GM21717 (cell line): ENCODE results near the gene INTS1.

ENCODE experiments used
- ATAC-seq: cut with Tn5 transposase; IDR thresholded peaks from one replicate; pipeline ENCODE4 v1.9.1; 2021; ENCODE audit warnings: mild to moderate bottlenecking, moderate library complexity; ENCODE audit not compliant: unreplicated experiment

Gene INTS1, protein sequence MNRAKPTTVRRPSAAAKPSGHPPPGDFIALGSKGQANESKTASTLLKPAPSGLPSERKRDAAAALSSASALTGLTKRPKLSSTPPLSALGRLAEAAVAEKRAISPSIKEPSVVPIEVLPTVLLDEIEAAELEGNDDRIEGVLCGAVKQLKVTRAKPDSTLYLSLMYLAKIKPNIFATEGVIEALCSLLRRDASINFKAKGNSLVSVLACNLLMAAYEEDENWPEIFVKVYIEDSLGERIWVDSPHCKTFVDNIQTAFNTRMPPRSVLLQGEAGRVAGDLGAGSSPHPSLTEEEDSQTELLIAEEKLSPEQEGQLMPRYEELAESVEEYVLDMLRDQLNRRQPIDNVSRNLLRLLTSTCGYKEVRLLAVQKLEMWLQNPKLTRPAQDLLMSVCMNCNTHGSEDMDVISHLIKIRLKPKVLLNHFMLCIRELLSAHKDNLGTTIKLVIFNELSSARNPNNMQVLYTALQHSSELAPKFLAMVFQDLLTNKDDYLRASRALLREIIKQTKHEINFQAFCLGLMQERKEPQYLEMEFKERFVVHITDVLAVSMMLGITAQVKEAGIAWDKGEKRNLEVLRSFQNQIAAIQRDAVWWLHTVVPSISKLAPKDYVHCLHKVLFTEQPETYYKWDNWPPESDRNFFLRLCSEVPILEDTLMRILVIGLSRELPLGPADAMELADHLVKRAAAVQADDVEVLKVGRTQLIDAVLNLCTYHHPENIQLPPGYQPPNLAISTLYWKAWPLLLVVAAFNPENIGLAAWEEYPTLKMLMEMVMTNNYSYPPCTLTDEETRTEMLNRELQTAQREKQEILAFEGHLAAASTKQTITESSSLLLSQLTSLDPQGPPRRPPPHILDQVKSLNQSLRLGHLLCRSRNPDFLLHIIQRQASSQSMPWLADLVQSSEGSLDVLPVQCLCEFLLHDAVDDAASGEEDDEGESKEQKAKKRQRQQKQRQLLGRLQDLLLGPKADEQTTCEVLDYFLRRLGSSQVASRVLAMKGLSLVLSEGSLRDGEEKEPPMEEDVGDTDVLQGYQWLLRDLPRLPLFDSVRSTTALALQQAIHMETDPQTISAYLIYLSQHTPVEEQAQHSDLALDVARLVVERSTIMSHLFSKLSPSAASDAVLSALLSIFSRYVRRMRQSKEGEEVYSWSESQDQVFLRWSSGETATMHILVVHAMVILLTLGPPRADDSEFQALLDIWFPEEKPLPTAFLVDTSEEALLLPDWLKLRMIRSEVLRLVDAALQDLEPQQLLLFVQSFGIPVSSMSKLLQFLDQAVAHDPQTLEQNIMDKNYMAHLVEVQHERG (N-terminal part only)

DNA sequence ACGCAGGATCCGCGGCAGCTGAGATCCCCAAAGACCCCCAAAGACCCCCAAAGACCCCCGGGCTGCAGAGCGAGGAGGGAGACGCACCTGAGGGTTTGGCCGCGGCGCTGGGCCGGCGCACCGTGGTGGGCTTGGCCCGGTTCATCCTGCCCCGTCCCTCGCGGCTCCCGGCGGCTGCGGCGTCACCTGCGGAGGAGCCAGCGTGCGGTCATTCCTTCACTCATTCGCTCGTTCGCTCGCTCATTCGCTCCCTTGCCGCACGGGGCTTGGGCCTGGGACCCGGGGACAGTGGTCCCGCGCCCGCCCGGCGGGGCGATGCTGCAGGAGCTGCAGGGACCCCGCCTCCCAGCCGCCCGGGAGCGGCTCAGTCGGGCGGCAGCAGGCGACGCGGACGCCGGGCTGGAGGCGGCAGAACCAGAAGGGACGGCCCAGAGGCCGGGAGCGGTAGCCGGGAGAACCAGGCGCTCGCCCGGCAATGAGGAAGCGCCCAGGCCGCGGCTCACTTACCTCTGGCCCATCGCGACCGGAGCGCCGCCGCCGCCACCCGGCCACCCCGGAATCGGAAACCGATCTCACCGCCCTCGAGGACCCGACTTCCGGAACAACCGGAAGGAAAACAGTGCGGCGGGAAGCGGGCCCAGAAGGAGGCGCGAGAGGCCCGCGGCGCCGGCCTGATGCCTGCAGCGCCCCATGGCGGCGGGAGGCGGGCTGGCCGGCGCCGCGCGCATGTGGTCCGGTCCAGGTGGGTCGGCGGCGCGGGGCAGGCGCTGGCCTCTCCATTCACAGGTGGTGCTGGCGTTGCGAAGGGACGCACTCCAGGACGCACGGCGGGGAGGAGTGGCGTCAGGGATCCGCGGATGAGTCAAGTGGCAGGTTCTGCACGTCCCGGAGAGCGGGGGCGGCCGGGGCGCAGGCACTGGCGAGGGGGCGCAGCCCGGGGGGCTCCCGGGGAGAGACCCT lies at the start of gene INTS1:
TSS of gene INTS1 (minus strand) at position 574 of the 960 bp plus-strand sequence. CDS start at position 145, 429 bp downstream.
- ATAC-seq: peak; percentile 72

DNA sequence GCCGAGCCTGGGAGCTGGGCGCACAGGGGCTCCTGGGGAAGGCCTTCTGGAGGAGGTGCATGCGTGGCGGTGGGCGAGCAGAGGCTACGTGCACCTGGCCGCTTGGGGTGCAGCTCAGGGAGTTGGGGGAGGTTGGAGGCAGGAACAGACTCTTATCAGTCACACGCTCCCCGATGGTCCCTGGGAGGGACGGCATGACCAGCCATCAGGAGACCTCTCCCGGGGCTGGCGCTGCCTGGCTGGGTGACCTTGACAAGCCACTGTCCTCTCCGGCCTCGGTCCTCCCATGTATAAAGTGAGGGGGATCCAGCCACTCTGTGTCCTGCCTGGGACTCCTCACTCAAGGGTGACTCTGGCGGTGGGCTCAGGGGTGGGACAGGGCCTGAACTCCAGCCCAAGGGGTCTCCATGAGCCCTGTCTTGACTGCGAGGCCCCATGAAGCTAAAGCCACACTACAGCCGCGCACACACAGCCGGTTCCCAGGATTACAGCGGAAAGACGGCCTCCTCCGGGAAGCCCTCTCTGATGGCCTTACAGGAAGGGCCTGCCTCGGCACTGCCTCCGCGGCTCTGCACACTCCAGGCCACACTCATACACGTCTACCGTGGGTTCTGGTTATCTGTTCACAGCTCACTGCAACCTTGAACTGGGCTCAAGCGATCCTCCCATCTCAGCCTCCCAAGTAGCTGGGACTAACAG lies 49.5 kb upstream of the INTS1 start:
- no peak for ATAC-seq

DNA sequence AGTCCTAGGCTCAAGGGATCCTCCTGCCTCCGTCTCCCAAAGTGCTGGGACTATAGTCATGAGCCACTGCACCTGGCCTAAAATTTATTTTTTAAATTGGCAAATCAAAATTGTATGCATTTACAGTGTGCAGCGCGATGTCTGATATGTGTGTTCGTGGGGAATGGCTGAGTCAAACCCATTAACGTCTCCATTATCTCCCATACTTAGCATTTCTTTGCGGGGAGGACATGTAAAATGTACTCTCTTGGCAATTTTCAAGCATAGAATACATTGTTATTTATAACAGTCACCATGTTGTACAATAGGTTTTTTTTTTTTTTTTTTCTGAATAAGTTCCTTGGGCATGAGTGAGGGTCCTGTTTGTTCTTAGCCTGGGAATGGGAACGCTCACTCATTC lies 48.0 kb upstream of the INTS1 start:
- no peak for ATAC-seq

DNA sequence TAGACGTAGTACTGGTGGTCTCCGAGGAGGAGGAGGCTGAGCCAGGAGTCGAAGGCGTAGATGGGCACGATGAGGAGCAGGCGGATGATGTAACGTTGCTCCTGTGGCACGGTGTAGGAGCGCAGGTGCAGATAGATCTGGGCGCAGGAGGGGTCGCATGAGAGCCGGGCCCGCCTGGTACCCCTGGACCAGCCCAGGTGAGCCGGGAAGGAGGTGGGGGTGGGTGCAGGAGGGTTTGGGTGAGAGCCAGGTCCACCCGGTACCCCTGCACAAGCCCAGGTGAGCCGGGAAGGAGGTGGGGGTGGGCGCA lies 46.6 kb upstream of the INTS1 start:
- ATAC-seq: no peak

DNA sequence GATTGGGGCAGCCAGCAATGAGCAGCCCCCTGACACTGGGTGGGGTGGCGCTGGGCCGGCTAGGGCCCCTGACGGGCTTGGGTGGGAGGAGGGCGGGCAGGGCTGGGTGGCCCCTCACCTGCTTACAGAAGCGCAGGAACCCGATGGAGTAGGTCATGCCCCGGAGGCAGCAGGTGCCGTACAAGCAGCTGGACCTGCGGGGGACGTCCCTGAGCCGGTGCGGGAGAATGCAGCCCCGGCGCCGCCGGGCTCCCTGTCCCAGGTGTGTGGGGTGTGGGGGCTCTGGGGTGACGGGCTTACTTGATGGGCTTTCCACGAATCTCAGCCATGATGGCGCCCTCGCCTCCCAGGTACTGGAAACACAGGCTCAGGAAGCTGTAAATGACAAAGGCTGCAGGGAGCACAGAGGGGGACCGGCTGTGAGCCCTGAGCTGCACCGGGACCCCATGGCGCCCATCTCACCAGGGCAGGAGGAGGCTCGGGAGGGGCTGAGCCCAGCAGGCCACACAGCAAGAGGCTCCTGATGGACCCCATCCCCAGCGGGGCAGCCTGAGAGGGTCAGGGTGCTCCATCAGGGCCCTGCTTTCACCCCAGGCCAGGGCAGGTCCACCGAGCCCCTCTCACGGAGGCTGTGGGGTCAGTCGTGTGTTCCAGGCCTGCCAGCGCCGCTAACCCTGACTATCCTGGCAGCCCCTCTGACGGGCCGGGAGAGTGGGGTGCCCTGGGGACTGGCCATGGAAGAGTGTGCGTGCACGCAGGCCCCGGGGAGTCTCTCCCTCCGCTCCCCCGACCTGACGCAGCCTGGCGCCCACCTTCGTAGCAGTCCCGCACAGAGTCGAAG lies 46.0 kb upstream of the INTS1 start:
- no peak for ATAC-seq

DNA sequence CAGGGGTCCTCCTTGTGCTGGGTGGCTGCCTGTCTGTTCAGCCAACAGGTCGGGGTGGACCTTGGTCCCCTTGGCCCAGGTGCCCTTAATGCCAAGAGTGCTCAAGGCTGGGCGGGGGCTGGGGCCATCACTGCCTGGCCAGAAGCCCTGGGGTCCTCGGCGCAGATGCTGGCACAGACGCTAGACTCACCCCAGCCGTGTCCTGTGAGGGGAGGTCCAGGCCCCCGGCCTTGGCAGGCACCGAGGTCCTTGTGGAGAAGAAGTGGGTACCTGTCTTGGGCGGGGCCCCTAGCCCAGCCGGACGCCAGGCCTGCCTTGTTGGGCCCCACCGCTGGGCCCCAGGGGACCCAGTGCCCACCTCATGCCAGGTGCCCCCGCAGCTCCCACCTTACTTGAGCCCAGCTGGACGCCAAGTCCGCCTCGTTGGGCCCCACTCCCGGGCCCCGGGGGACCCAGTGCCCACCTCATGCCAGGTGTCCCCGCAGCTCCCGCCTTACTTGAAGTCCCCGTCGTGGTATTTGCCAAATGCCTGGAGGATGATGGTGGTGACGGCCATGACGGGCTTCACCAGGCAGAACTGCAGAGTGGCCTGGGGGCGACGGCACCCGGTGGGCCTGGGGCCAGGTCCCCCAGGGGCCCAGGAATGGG lies 45.3 kb upstream of the INTS1 start:
- ATAC-seq: no peak

DNA sequence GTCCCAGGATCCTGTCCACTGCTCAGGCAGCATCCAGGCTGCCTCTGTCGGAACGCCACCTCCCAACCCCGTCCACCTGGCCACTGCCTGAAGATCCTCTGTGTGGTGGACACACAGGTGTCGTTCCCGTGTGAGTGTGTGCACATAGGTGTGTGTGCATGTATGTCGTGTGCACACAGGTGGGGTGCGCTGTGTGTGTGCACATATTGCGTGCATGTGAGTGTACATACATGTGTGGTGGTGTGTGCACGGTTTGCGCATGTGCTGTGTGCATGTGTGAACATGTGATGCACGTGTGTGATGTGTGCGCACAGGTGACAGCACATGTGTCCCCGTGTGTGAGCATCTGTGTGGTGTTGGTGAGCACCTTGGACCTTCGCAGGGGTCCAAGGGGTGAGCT lies 44.8 kb upstream of the INTS1 start:
- no peak for ATAC-seq

DNA sequence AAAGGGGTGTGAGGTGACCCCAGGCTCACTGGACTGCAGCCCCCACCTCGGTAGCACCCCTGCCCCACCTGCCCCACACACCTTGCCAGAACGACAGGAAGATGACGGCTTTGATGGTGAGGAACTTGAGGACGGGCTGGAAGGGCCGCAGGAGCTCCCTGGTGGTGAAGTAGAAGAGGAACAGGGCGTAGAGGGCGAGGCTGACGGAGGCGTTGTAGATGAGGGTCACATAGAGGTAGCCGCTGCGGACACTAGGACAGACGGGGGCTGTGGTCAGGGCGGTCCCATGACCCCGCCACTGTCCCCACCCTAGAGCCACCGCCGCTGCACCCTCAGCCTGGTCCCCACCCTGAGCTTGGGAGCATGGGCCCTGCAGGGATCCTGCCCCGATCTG lies 44.2 kb upstream of the INTS1 start:
- no peak for ATAC-seq

DNA sequence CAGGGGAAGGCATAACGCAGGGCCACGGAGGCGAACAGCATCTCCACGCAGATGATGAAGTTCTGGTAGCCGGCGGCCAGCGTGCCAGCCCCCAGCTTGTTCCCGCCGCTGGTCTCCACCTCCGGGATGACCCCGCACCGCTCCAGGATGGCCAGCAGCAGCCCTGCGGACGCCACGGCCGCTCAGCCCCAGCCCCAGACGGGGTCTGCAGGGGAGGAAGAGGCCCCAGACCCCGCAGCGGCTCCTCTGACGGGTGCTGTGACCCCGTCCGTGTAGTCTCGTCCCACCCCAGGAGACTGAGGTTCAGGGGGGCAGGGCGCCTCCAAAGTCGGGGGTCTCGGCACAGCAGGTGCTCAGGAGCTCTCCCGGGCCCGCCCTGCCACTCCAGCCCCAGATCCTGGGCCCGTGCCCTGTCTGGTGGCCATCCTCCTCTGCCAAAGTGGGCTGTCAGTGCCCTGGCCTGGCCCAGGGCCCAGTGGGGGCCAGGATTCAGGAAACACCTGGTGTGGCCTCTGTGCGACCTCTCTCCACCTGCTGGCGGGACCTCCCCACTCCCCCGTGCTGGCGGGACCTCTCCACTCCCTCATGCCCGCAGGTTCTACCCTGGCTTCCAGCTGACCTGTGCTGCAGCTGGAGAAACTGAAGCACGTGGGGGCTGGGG lies 43.7 kb upstream of the INTS1 start:
- no peak for ATAC-seq

DNA sequence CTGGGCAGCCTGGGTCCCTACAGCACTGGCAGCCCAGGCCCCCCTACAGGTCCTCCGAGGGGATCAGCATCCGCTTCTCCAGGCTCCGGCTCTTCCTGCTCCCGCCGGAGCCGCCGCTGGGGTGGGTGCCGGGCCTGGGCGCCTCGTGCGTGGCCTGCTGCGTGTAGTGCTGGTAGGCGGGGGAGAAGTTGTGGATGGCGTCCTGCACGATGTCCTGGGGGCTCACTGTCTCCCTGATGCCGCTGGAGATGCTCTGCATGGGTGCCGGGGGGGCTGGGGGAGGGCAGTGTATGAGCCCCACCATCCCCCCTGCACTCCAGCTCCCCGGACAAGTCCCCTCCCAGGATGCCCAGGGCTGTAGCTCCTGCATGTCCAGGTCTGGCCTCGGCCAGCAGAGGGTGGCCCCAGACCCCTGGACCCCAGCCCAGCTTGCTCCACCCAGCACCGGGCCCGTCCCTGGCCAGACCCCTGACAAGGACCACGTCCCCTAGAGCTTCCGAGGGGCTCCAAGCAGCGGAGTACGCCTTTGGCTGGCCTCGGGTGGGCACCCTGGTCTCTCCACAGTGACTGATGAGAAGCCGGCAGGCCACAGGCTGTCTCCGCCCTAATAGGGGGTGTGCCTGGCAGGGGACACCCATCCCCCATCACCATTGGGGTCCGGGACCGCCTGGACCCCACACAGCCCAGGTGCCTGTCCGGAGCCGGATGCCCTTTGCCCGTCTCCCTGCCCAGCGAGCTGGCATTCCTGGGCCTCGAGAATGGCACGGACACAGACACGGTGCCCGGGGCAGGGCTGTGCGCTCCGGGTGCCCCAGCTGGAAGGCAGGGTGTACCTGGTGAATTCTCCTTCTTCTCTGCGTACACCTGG lies 43.0 kb upstream of the INTS1 start:
- ATAC-seq: no peak

DNA sequence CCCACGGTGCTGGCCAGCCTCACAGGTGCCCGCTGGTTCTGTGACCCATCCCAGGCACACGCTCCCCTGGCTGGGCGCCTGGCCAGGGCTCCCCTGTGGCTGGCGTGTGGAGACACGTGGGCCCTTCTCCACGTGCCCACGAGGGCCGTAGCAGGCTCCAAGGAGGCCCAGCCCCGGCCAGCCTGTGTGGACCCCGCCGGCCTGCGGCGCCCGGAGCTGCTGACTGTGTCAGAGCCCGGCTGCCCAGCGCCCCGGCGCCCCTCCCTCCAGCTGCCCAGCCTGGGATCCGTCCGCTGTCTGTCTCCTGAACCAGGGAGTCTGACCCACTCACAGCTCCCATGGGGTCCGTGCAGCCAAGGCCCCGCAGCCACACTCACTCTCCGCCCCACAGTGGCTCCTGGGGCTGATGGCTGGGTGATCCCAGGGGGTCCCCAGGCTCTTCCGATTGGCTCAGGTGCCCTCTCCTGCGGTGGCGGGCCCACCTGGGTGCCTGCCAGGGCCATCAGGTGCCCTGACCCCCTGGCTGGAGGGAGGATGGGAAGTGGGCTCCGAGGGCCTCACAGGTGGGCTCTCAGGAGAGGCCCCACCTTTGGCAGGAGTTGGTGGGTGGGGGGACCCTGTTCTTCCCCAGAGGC lies 42.2 kb upstream of the INTS1 start:
- no peak for ATAC-seq

DNA sequence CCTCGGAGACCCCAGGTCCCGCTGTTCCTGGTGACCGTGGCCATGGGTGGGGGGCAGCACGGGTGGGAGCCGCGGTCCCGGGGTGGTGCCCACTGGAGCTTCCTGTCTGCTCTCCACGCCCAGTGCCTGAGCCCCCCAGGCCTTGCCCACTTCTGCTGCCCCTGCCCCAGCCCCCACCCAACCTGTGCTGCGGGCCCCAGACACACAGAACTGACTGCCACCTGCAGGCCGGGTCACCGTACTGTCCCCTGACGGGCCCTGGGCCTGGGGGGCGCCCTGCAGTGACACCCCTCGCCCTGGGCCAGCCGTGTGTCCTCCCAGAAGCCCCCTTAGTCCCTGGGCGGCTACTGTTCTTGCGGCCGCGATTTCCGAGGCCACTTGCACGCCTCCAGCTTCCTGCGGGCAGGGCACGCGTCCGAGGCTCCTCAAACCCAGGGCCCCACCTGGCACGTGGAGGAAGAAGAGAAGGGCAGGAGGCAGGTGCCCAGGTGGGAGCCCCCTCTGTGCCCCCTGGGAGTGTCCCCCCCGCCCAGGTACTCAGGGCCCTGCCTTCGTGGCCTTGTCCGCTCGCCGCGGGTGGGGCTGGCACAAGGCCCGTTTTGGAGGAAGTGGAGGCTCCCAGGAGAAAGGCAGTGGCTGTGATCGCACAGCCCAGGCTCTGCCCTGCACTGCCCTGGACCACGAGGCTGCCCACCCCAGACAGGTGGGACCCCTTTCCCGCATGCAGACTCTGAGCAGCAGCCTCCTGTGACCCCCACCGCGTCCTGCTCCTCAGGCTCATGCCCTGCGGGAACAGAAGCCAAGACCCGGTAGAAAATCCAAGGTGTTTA lies 41.4 kb upstream of the INTS1 start:
- ATAC-seq: no peak

DNA sequence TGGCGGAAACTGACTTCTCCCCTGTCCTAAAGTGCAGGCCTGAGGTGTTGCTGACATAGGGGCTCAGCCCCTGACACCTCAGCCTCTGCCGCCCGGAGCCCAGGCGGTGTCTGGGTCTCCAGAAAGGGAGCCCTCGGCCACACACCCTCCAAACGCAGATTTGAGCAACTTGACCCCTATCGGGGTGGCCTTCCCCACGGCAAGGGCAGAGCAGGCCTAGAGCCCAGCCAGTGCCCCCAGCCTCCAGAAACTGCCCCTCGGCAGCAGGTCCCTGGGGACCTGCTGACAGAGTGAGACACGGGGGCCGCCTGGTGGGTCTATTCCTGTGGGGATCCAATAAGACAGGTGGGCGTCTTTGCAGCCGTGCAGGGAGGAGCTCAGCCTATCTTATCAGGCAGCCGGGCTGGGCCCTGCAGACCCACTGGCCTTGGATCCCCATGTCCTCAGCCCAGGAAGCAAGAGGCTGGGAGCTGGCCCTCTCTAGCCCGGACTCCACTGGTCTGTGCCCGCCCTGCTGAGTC lies 40.8 kb upstream of the INTS1 start:
- no peak for ATAC-seq

DNA sequence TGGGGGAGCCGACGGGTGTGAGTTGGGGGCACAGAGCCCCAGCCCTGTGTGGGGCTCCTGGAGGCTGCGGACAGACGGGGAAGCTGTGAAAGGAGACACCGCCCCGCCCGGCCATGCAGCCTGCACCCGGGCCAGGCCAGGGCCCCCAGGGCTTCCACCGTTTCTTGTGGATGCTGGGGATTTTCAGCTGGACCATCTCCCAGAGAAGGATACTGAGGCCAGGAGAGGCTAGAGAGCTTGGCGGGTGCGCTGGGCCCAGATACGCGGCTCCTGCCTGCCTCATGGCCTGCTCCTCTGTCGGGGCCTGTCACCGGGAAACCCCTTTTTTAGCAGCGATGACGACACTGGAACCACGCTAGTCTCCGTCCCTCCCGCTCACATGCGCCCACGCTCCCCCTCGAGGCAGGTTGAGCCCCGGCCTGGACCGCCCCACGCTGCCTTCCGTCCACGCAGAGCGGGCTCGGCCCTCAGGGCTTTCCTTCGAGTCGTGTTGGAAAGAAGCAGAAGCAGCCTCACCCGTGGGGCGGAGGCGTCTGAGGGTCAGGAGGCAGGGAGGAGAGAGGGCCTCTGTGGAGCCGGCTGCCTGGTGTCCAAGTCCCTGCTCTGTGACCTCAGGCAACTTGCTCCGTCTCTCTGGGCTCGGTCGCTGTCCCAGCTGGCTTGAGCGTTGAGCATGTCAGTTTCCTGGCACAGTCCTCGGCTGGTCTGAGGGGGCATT lies 40.1 kb upstream of the INTS1 start:
- no peak for ATAC-seq

DNA sequence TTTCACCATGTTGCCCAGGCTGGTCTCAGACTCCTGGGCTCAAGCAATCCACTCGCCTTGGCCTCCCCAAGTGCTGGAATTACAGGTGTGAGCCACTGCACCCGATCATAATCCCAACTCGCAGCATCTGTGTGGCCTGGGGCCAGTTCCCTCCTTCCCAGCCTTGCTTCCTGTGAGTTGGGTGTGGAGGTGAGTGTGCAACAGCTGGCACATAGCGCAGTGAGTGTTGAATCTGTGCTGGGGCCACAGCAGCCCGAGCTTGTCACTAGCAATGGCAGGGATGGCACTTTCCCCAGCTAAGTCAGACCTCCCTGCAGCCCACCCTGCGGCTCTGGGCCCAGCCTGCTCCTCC lies 39.6 kb upstream of the INTS1 start:
- no peak for ATAC-seq
